SKM-1 treated with dmso at 0.1 percent for 144 hours (cell line): ENCODE measurements around the gene SCYGR1.
"Not testable (repeated sequence)": the region's sequence is repeated elsewhere in the genome, so short reads cannot be mapped to it uniquely, and the experiment has no call there.

Experiments
- DNase-seq: peaks from one replicate; lab custom pipeline; 2025; ENCODE audit not compliant: unreplicated experiment; lab: John Stamatoyannopoulos, UW

Gene SCYGR1

GRCh38 chr2:227404585-227405271 lies 17.0 kb upstream of the SCYGR1 start:
- peak; percentile 20 for DNase-seq

GRCh38 chr2:227402959-227403358 lies 15.2 kb upstream of the SCYGR1 start:
- no peak for DNase-seq

- no peak for DNase-seq
These were observed 14.6 kb upstream of the SCYGR1 start for GRCh38 chr2:227402321-227402720.

- no peak for DNase-seq
These were observed 13.8 kb upstream of the SCYGR1 start for GRCh38 chr2:227401550-227401949.

- no peak for DNase-seq
These were observed 11.2 kb upstream of the SCYGR1 start for GRCh38 chr2:227398684-227399670.

- DNase-seq = no peak
These were observed 9.8 kb upstream of the SCYGR1 start for GRCh38 chr2:227397562-227397961.

GRCh38 chr2:227395556-227395955 lies 7.8 kb upstream of the SCYGR1 start:
- DNase-seq = no peak

GRCh38 chr2:227394401-227394800 lies 6.7 kb upstream of the SCYGR1 start:
- DNase-seq = no peak

- DNase-seq = no peak
These were observed 2.9 kb upstream of the SCYGR1 start for GRCh38 chr2:227390468-227391256.

- DNase-seq = no peak
These were observed 1.9 kb upstream of the SCYGR1 start for GRCh38 chr2:227389661-227390060.

GRCh38 chr2:227389231-227389630 lies 1.5 kb upstream of the SCYGR1 start:
- no peak for DNase-seq

- DNase-seq = no peak
These were observed 825 bp upstream of the SCYGR1 start for GRCh38 chr2:227388537-227389011.

GRCh38 chr2:227386630-227387029 lies 1.1 kb downstream of the SCYGR1 start:
- no peak for DNase-seq

- DNase-seq = no peak
These were observed 4.1 kb downstream of the SCYGR1 start for GRCh38 chr2:227383686-227384085.

GRCh38 chr2:227382241-227382835 lies 5.4 kb downstream of the SCYGR1 start:
- not testable (repeated sequence) for DNase-seq

- DNase-seq = no peak
These were observed 8.7 kb downstream of the SCYGR1 start, which contains the start of gene TM4SF20 for GRCh38 chr2:227379095-227379494. TSS of gene TM4SF20 (minus strand) at chr2:227379306. CDS start at chr2:227379268, 38 bp downstream.

- DNase-seq = no peak
These were observed 9.4 kb downstream of the SCYGR1 start for GRCh38 chr2:227378371-227378782.

GRCh38 chr2:227377467-227378351 lies 10.0 kb downstream of the SCYGR1 start:
- DNase-seq = no peak

- no peak for DNase-seq
These were observed 10.9 kb downstream of the SCYGR1 start for GRCh38 chr2:227376656-227377396.
